Stimulated activated naive CD4-positive, alpha-beta T cell (primary cell): Measurements from ENCODE around the gene NLRC5.

ENCODE experiments used
- DNase-seq, 6 experiments: peaks; one replicate each; lab custom pipeline; 2025; lab: John Stamatoyannopoulos, UW

NLRC5 gene

DNA sequence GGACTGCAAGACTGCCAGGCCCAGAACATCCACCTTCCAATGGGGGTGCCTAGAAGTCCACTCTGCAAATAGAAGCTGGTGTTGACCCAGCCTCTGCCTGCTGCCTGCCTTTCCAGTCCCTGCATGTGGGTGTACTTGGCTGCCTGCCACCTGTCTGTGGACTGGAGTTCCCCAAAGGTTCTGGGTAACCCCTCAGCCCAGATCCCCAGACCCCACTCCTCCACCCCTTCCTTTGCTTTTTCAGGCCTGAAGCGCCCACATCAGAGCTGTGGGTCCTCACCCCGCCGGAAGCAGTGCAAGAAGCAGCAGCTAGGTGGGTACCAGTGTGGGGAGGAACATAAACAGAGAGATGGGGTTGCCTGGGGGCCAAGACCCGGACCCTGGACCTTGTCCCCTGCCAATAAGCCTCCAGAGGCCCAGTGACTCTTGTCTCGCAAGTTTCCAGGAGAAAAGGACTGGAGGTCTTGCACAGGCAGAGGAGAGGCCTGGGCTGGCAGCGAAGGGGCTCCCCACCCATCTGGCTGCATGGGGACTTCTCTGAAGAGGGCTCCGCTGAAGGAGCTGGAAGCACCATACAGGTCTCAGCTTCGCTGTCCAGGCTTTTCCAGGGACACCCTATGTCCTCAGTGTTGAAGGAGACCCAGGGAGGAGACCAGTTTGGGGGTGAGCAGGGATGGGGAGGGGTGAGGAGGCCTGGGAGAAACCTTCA lies 34.3 kb downstream of the NLRC5 start:
- peak; percentile 57 to 74 (median 66) for DNase-seq

DNA sequence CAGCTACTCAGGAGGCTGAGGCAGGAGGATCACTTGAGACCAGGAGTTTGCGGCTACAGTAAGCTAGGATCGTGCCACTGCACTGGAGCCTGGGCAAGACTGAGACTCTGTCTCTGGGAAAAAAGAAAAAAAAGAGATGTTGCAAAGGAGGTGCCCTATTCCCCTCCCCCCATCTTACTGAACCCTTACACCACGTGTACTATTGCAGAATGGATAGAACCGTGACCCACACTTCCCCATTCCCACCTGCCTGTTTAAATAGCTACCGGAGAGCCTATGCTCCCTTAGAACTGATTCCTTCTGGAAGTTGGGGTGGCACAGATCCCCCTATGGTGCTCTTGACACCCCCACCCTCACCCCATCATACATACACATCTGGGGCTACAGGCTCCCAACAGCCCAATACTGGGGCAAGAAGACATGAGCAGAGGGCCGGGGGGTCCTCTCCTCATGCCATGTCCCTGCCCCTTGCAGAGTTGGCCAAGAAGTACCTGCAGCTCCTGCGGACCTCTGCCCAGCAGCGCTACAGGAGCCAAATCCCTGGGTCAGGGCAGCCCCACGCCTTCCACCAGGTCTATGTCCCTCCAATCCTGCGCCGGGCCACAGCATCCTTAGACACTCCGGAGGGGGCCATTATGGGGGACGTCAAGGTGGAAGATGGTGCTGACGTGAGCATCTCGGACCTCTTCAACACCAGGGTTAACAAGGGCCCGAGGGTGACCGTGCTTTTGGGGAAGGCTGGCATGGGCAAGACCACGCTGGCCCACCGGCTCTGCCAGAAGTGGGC lies 35.7 kb downstream of the NLRC5 start:
- no peak for DNase-seq

- no peak for DNase-seq
These were observed 36.8 kb downstream of the NLRC5 start for GRCh38 chr16:57025941-57026777.

- no peak for DNase-seq
These were observed 37.4 kb downstream of the NLRC5 start for GRCh38 chr16:57026778-57027062.

DNA sequence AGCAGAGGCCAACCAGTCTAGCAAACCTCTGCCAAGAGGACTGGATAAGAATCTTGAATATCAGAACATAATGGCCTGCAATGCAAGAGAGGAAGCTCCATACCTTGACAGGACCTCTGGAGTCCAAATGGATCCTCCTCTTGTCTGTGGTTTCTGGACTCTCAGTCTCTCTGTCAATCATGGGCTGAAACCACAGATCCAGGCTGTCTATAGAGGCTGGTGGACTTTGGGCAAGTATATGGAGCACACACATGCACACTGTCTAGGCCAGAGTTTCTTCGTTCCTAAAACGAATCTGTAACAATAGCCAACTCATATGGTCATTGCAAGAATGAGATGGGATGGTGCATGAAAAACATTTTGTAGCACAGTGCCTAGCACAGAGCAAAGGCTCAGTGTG lies 37.7 kb downstream of the NLRC5 start:
- DNase-seq = no peak

GRCh38 chr16:57028086-57028485 lies 38.7 kb downstream of the NLRC5 start:
- DNase-seq = no peak

DNA sequence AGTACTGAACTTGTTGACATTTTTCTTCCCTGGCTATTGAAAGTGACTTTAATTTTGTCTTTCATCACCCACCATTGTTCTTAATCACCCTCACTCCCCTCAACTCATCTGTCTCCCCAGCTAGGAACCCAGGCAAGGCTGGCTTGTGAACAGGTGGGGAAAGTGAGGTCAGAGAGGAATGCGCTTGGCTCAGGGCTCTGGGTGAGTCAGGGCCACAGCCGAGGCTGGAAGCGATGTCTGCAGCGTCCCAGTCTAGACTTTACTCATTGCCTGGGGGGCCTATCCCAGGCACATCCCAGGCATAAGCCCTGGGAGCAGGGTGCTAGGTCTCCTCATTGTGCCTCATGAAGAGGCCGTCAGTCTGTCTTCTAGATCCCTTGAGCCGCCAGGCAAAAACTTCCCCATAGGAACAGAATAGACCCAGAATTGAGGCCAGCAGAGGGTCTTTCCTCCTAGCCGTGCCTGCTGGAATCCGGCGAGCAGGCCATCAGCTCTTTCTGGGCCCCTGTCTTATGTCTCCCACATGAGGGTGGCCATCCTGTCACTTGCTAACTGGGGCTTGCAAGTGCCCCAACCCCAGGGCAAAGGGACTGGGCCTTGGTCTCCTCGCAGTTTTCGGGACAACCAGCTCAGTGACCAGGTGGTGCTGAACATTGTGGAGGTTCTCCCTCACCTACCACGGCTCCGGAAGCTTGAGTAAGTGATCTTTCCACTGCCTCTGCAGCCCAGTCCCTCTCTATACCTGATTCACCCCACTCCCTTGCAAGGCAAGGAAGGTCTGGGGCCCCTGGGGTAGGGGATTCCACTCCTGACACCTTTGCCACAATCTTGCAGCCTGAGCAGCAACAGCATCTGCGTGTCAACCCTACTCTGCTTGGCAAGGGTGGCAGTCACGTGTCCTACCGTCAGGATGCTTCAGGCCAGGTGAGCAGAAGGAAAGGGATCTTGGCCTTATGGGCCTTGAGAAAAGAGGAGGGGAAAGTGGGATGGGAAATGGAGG lies 40.1 kb downstream of the NLRC5 start:
- DNase-seq = no peak

DNA sequence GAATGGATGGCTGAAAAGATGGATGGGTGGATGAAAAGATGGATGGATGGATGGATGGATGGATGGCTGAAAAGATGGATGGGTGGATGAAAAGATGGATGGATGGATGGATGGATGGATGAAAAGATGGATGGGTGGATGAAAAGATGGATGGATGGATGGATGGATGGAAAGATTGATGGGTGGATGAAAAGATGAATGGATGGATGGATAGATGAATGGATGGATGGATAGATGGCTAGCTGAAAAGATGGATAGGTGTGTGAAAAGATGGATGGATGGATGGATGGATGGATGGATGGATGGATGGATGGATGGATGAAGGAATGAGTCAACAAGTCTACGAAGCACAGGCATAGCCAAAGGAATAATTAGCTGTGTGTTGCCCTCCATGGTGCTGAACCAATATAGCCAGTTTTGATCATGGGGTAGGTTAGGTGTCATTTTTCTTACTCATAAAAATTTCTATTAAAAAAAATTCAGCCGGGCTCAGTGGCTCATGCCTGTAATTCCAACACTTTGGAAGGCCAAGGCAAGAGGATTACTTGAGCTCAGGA lies 41.1 kb downstream of the NLRC5 start:
- no peak for DNase-seq

DNA sequence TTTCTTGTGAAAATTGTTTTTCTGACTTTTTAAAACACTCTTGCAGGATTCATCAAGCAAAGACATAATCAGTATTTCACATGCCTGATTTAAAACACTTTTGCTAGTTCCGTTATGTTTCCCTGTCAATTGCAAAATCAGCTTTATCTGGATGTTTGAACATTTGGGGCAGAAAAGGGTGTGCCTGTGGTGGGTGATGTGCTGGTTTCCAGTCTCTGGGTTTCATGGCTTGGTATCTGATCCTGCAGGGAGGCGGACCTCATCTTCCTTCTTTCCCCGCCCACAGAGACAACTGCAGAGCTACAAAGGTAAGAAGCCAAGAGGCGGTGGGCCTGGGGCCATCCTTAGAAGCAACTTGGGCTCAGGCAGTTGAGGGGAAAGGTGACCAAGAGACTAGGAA lies 41.8 kb downstream of the NLRC5 start:
- DNase-seq = no peak

DNA sequence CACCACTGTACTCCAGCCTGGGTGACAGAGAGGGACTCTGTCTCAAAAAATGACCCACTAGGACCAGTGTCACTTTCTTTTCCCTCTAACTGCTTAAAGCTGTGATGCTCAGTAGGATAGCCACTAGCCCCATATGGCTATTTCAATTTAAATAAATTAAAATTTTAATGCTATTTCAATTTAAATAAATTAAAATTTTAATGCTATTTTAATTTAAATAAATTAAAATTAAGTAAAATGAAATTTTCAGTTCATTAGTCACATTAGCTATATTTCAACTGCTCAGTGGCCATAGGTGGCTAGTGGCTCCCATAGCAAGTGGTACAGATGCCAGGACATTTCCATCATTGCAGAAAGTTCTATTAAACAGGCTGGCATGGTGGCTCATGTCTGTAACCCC lies 43.0 kb downstream of the NLRC5 start:
- DNase-seq = no peak

- DNase-seq = no peak
These were observed 43.6 kb downstream of the NLRC5 start for GRCh38 chr16:57032931-57033330.

- no peak for DNase-seq
These were observed 47.0 kb downstream of the NLRC5 start for GRCh38 chr16:57036315-57036714.

- no peak for DNase-seq
These were observed 47.6 kb downstream of the NLRC5 start for GRCh38 chr16:57036945-57037344.

DNA sequence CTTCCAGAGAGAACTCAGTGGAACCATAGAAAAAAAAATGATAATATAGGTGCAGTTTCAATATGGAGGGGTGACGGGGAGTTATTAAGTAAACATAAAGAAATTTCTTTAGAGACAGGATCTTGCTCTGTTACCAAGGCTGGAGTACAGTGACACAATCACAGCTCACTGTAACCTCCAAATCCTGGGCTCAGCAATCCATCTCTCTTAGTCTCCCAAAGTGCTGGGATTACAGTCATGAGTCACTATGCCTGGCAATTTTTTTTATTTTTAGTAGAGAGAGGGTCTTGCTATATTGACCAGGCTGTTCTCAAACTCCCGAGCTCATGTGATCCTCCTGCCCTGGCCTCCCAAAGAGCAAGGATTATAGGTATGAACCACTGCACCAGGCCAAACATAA lies 48.8 kb downstream of the NLRC5 start:
- DNase-seq = no peak

DNA sequence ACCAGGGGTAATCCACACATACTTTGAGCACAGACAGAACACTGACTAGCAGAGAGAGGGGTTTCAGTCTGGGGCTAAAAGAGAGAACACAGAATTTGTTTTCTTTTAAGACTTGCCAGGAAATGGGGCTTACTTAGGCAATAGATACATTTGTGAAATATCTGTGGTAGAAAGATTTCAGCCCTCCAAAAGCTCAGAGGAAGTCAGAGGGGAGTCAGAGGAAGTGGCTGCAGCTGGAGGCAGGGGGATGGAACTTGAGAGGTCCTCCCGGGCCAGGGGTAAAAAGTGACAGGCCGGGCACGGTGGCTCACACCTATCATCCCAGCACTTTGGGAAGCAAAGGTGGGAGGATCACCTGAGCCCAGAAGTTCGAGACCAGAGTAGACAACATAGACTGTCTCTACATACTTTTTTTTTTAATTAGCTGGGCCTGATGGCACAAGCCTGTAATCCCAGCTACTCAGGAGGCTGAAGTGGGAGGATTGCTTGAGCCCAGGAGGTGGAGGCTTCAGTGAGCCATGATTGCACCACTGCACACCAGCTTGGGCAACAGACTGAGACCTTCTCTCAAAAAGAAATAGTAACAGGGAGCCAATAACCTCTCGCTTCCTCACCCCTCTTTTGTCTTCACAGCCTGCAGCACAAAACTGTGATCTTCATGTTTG lies 49.9 kb downstream of the NLRC5 start:
- DNase-seq = peak in 3 of 6 experiments; percentile 39 to 50 (median 42)

GRCh38 chr16:57041182-57042156 lies 52.1 kb downstream of the NLRC5 start:
- peak; percentile 51 to 84 (median 66) for DNase-seq

- DNase-seq = peak in 4 of 6 experiments; percentile 13 to 29 (median 22)
These were observed 53.1 kb downstream of the NLRC5 start for GRCh38 chr16:57042157-57043111.

- no peak for DNase-seq
These were observed 53.9 kb downstream of the NLRC5 start for GRCh38 chr16:57043248-57043647.
